Activated gamma-delta T cell treated with Interleukin-2 at 50 U/mL for 16 hours (primary cell): Measurements from ENCODE around the gene DENND11.

ENCODE experiments used
- DNase-seq: peaks from one replicate; pipeline ENCODE4 v3.0.0-alpha.2; 2020

Gene DENND11

GRCh38 chr7:141702047-141702567 lies at the start of gene DENND11:
TSS of gene DENND11 (minus strand) at chr7:141702166. CDS start at chr7:141702153, 13 bp downstream.
- peak; percentile 39 for DNase-seq

- DNase-seq: no peak
These were observed 46.4 kb upstream of the DENND11 start for GRCh38 chr7:141748396-141748795.

- no peak for DNase-seq
These were observed 42.2 kb upstream of the DENND11 start for GRCh38 chr7:141744131-141744530.

- DNase-seq: no peak
These were observed 40.3 kb upstream of the DENND11 start for GRCh38 chr7:141742229-141742628.

- DNase-seq: no peak
These were observed 37.3 kb upstream of the DENND11 start for GRCh38 chr7:141739250-141739649.

GRCh38 chr7:141738592-141739013 lies 36.6 kb upstream of the DENND11 start:
- DNase-seq: no peak

GRCh38 chr7:141737836-141738591 lies 36.0 kb upstream of the DENND11 start, which contains the start of gene SSBP1:
TSS of gene SSBP1 (plus strand) at chr7:141738358. CDS start at chr7:141739167, 809 bp downstream.
- DNase-seq: peak; percentile 88

- peak; percentile 11 for DNase-seq
These were observed 35.3 kb upstream of the DENND11 start for GRCh38 chr7:141737118-141737835.

- no peak for DNase-seq
These were observed 29.6 kb upstream of the DENND11 start for GRCh38 chr7:141731476-141732149.

- no peak for DNase-seq
These were observed 27.1 kb upstream of the DENND11 start for GRCh38 chr7:141729020-141729419.

- no peak for DNase-seq
These were observed 20.6 kb upstream of the DENND11 start for GRCh38 chr7:141722529-141722928.

GRCh38 chr7:141717450-141717849 lies 15.5 kb upstream of the DENND11 start:
- DNase-seq: no peak

GRCh38 chr7:141715794-141716689 lies 14.1 kb upstream of the DENND11 start:
- no peak for DNase-seq

GRCh38 chr7:141715018-141715417 lies 13.1 kb upstream of the DENND11 start:
- DNase-seq: no peak

GRCh38 chr7:141714571-141714970 lies 12.6 kb upstream of the DENND11 start:
- no peak for DNase-seq

GRCh38 chr7:141713890-141714289 lies 11.9 kb upstream of the DENND11 start:
- no peak for DNase-seq

- DNase-seq: no peak
These were observed 10.8 kb upstream of the DENND11 start for GRCh38 chr7:141712603-141713255.

GRCh38 chr7:141710301-141710700 lies 8.3 kb upstream of the DENND11 start:
- no peak for DNase-seq

- DNase-seq: no peak
These were observed 7.8 kb upstream of the DENND11 start for GRCh38 chr7:141709749-141710148.

GRCh38 chr7:141709318-141709717 lies 7.4 kb upstream of the DENND11 start:
- DNase-seq: no peak

- no peak for DNase-seq
These were observed 6.4 kb upstream of the DENND11 start, which contains the start of gene WEE2 for GRCh38 chr7:141708351-141708750. TSS of gene WEE2 (plus strand) at chr7:141708353. CDS start at chr7:141708759, 406 bp downstream.
